Left colon (tissue), 2 donors: ENCODE results near the gene C4orf36. TPM values are rescaled to one million over a fixed set of nuclear protein-coding genes. Genes with fewer than 3 reads are reported as not detected.

Experiments used
- ATAC-seq: fragments of 200-7000 bp; cut with Tn5 transposase; one replicate; pipeline ENCODE4 v1.9.1; 2020; ENCODE audit warnings: mild to moderate bottlenecking, moderate library complexity
- DNase-seq, 2 donors: peaks; one replicate each; pipeline ENCODE4 v3.0.0-alpha.2; 2020
- intact Hi-C, 2 donors: fragments of 100-400 bp; cut with DNase I in 1 of 2; cut with micrococcal nuclease in 1 of 2; formaldehyde crosslinking; loops; one replicate each; pipeline versions ENCODE4 v1.11.2 to v1.14.0; 2022; cut with DNase I, micrococcal nuclease
- total RNA-seq, 2 donors: library from RNA; stranded (reverse); fragmentation: NEBNext Ultra II Directional; extraction: Animal tissue kit (Norgen Biotek cat#: 25700); gene quantifications; one replicate each; pipeline ENCODE4 v1.2.1, GENCODE V29; 2021
- donor health status: DM: no; HTN: no; CAD: no.
- donor health status: DM: yes; HTN: yes; CAD: no.

C4orf36 gene
- total RNA-seq, 2 donors from 2014 or later = 0.82 to 0.92 TPM

DNA sequence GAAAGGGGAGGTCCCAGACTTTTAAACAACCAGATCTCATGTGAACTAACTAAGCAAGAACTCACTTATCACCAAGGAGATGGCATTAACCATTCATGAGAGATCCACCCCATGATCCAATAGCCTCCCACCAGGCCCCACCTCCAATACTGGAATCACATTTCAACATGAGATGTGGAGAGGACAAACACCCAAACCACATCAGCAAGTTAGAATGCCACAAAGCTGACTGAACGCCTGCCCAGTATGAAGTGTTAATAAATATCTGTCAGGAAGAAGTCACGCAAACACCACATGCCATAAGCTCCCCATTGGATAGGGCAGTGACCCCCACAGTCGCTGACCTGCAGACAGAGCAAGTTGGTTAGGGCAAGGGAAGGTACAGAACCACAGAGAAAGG lies 57.3 kb downstream of the C4orf36 start:
- ATAC-seq (no peak), DNase-seq (no peak)
- intact Hi-C loops = no loop called here

DNA sequence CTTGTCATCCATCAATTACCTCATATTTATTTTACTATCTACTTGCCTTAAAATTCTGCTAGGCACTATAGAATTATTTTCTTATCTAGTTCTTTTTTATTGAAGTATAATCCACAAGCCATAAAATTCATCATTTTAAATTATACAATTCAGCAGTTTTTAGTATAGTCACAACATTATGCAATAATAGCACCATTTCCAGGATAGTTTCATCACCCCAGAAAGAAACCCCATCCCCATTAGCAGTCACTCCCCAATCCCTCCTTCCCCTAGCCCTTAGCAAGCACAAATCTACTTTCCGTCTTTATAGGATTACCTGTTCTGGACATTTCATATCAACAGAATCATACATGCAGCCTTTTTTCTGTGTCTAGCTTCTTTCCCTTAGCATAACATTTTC lies 58.6 kb downstream of the C4orf36 start:
- ATAC-seq (no peak), DNase-seq (no peak)
- intact Hi-C loops = no loop called here

DNA sequence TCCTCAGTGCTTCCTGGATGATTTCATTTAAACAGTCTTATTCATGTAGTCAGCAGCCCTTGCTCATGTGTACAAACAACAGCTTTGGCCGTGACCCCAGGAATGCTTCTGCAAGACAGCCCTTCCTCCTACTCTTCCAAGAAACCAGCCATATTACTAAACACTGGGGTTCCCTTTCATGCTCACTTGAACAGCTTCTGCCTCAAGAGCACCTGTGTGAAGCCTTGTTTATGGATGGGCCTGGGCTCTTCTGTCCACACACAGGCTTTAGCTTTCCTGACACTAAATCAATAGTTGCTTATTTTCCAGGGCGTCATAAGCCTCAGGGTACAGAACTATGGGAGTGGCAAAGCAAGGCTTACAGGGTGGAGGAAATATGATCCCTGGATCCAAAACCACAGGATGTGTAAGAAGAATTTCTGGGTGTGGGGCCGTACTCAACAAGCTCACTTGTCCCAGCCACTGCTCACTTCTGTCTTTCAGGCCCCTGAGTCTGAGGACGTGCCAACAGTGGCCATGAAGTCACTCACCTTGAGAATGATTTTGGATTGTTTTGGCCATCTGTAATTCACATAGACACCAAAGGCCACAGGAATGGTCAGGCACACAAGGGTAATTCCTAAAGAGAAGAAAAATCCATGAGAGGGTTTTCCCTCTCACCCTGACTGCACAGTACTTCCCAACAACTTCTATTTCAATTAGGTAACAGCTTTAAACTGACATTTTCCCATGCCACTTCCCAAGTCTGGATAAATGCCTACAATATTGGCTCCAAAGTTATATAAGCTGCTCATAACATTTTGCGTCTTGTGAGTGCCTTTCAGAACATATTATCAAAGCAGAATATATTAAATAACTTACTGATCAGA lies 60.7 kb downstream of the C4orf36 start:
- ATAC-seq (no peak), DNase-seq (no peak)
- intact Hi-C loops = no loop called here

Other genes with a start within 250 kb of the C4orf36 start
- gene SLC10A6, start 43.0 kb downstream of the C4orf36 start, total RNA-seq = under 1 TPM; 0.43 to 0.53 TPM
- gene AFF1, start 42.6 kb upstream of the C4orf36 start, total RNA-seq = 10 to 100 TPM; 86.2 to 95.2 TPM